Measurements from ENCODE around the gene ZFHX2.

ZFHX2 gene

DNA sequence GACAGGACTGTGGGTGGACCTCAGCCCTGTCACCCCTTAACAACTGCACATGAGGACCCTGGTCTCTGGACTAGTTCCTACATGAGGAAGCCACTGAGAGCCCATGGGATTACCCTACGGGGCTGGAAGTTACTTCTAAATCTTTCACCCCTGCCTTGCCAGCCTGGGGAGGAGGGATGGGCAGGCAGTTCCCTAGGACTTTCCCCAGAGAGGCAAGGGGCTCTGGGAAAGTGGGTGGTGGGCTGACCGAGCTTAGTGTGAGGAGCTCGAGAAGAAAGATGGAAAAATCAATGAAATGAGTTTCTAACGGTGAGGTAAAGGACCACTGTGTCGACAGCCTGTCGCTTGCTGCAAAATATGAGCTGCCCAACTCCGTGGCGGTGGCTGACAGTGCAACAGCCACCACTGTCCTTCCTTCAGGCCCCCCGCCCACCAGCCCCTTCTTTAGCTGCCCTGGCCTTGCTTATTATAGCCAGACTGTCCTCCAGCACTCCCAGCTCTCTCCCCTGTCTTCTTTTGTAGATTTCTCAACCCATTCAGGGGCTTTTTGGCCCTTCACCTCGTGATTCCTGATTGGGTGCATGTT is 5.0 kb downstream of the ZFHX2 start:
- no peak for TF ChIP-seq CTCF (IDR thresholded peaks at IDR 0.05; ENCODE audit: low read depth, low read length)
- peaks cover 11% of the 10 kb centered on the region for H3K4me1 ChIP-seq
- no peak overlapping the region for H3K4me3 ChIP-seq (ENCODE audit: low read depth, low read length)
- H3K9me3 ChIP-seq, result no peaks in the 10 kb centered on the region
- no peak for DNase-seq
- H3K36me3 ChIP-seq, result no peaks in the 10 kb centered on the region; the same call in 1 of the 2 replicates
- no peaks in the 10 kb centered on the region for H3K27me3 ChIP-seq

DNA sequence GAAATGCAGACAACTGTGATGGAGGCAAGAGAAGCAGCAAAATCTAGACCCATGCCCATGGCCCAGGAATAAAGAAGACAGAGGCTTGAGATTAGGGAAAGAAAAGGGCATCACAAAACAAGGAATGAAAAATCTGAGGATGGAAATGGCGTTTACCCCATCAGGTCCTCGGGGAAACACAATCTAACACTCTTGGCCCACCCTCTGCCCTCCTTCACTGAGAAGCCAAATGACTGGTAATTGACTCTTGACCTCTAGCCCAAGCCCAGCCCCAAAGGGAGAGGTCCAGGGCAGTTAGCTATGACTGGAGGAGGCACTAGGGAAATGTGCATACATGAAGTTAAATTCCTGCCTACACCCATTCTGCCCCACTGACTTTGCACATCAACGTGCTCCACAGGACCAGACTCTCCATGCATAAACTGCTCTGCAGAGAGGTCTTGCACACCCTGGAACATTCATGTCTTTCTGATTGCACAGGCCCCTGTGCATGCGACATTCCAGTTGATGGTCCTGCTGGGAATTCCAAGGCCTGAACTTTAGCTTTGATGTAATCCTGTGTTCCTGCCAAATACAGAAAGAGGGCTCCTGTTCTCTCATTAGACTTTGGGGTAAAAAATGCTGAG is 5.7 kb downstream of the ZFHX2 start:
- Histone ChIP-seq H3K4me1 (peaks cover 11% of the 10 kb centered on the region), H3K9me3 (no peaks in the 10 kb centered on the region), H3K36me3 (no peaks in the 10 kb centered on the region; the same call in 1 of the 2 replicates), H3K4me3 (ENCODE audit: low read depth, low read length) (no peak overlapping the region), H3K27me3 (no peaks in the 10 kb centered on the region)
- TF ChIP-seq CTCF (IDR thresholded peaks at IDR 0.05; ENCODE audit: low read depth, low read length), result no peak
- no peak for DNase-seq

DNA sequence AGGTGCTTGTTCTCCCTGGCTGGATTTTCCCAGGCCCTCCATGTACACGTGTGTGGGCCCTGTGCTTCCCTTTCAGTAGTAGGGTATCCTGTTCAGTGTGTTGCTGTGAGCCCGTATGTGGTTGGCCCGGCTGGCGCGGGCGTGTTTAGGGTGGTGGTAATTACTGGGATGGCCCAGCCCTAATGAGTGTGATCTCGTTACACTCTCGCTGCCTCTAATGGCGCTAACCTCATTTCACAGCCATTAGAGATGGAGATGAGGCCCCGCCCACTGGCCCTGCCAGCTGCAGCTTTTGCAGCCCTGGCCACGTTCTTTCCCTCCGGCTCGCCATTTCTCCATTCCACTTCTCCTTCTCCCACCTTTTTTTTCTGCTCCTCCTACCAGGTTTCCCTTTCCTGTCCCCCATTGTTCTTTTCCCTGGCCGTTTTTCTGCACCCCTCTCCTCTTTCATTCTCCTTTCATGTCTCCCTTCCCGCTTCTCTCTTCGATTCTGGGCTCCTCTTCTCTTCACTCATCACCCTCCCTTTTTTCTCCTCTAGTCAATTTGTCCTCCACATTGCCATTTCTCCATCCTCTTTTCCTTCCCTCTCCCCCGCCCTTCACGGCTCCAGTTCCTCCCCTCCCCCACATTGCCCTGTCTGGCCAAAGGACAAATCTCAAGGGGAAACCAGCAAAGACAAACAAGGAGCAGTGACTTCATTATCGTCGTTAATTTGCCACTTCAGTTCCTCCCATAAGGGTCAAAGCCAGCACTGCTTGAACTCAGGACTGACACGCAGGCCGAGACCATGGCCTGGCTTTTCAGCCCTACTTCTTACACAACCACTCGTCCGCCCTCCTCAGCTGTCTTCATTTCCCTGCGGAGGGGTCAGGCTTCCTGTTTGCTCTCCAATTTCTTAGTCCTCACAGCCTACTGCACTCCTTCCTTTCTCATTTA is 6.8 kb downstream of the ZFHX2 start:
- no peak for TF ChIP-seq CTCF (IDR thresholded peaks at IDR 0.05; ENCODE audit: low read depth, low read length)
- H3K4me1 ChIP-seq, result peaks cover 11% of the 10 kb centered on the region
- H3K27me3 ChIP-seq, result no peaks in the 10 kb centered on the region
- peak overlapping the region; percentile 23; the same call in 1 of the 2 replicates for H3K4me3 ChIP-seq (ENCODE audit: low read depth, low read length)
- H3K9me3 ChIP-seq, result no peaks in the 10 kb centered on the region
- peak; percentile 76 for DNase-seq
- H3K36me3 ChIP-seq, result no peaks in the 10 kb centered on the region; the same call in 1 of the 2 replicates

DNA sequence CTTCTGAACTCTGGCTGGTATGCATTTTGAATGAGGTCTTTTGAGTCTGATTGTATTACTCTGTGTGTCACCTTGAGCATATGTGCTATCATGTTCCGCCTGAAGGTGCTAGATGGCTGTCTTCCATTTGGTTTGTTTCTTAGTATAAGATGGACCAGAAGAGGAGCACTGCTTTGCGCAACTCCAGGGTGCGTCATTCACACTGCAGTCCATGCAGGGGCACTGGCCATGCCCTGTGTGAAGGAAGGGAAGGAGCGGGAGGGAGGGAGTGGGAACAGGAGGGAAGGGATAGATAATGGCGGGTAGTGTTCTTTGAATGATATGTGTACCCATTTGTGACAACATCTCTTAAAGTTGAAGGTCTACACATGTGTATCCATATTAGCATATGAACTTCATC is 8.2 kb downstream of the ZFHX2 start:
- Histone ChIP-seq H3K4me3 (ENCODE audit: low read depth, low read length) (no peak overlapping the region), H3K4me1 (peaks cover 17% of the 10 kb centered on the region), H3K9me3 (no peaks in the 10 kb centered on the region), H3K27me3 (no peaks in the 10 kb centered on the region), H3K36me3 (no peaks in the 10 kb centered on the region; the same call in 1 of the 2 replicates)
- no peak for DNase-seq
- TF ChIP-seq CTCF (IDR thresholded peaks at IDR 0.05; ENCODE audit: low read depth, low read length), result no peak

DNA sequence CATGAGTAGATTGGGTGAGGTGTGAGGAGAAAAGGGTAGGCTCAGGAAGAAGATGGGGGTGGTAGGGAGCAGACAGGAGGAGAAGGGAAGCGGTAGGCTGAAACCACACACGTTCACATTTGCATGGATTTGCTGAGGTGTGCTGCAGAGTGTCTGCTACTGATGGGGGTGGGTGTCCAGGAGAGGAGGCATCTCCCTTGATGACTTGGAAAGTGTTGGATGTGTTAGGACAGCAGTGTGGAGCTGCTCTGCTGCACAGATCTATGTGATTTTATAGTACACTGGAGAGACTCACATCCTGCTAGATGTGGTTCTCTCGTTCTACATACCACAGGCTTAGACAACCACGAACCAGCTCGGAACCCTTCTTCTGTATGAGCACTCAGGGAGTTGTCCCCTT is 9.3 kb downstream of the ZFHX2 start:
- TF ChIP-seq CTCF (IDR thresholded peaks at IDR 0.05; ENCODE audit: low read depth, low read length), result no peak
- Histone ChIP-seq H3K4me3 (ENCODE audit: low read depth, low read length) (no peak overlapping the region), H3K9me3 (no peaks in the 10 kb centered on the region), H3K27me3 (no peaks in the 10 kb centered on the region), H3K36me3 (no peaks in the 10 kb centered on the region; the same call in 1 of the 2 replicates), H3K4me1 (peaks cover 17% of the 10 kb centered on the region)
- no peak for DNase-seq
